NCI-H187 (cell line): Measurements from ENCODE around the gene MOCOS.

Source experiments
- DNase-seq, 2 experiments: peaks; one replicate each; lab custom pipeline; 2025; lab: John Stamatoyannopoulos, UW

The MOCOS gene

GRCh38 chr18:36271153-36271552 lies 83.9 kb downstream of the MOCOS start:
- no peak for DNase-seq

GRCh38 chr18:36273347-36273746 lies 86.0 kb downstream of the MOCOS start:
- DNase-seq, result no peak

DNA sequence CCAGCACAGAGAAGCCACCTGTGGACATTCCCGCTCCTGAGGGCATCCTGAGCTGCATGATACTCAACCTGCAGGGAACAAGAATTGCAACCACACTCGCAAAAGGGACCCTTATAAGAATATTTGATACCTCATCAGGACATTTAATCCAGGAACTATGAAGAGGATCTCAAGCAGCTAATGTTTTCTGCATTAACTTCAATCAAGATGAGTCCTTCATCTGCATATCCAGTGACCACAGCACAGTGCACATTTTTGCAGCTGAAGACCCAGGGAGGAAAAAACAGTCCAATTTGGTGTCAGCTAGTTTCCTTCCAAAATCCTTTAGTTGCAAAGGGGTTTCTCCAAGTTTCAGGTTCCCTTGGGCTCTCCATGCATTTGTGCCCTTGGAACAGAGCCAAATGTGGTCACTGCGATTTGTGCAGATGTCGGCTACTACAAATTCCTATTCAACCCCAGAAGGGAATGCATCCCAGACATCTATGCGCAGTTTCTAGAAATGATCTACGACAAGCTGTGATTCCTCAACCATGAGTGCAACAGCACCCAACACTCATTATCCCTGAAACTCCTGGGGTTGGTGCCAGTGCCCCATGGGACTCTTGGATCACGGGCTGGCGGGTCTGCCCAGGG lies 86.9 kb downstream of the MOCOS start:
- DNase-seq, result no peak

DNA sequence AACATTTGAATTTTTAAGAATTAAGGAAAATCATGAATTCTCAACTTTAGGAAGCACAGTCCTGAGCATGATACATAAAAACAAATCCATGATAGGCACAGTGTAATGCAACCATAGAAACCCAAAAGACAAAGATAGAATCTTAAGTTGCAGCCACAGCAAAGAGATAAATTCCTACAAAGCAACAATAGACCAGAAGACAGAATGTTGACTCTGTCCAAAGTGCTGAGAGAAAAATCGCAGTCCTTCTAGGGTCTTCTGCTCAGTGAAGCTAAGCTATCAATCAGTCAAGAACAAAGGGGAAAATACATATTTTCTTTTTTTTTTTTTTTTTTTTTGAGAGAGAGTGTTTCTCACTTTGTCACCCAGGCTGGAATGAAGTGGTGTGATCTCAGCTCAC lies 88.3 kb downstream of the MOCOS start:
- no peak for DNase-seq

GRCh38 chr18:36279001-36279400 lies 91.7 kb downstream of the MOCOS start:
- DNase-seq, result no peak

GRCh38 chr18:36281936-36282335 lies 94.6 kb downstream of the MOCOS start:
- no peak for DNase-seq

GRCh38 chr18:36283448-36283847 lies 96.2 kb downstream of the MOCOS start:
- no peak for DNase-seq

GRCh38 chr18:36284268-36284667 lies 97.0 kb downstream of the MOCOS start:
- no peak for DNase-seq

DNA sequence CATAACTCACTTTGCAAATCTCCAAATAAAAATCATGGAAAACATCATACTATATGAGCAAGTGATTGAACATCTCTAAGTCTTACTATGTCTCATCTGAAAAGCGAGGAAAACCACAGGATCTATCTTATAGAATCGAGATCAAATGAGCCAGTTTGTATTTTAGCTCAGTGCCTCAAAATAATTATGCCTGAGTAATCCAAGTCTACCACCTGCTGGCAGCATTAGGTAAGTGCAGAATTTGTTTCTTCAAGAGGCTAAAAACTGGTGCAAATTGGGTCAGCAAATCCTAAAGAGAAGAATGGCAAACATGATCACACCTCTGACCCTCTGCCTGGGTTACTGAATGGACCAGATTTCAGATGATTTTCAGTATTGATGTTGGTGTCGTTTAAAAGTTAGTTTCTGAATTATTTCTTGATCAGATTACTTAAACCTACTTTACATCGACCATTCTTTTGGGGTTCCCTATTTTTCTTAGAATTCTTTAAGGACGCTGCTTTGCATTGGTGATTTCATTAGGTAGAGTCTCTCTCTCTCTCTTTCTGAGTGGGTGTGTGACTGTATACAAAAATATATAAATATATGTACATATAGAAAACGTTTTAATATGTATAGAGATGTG lies 97.5 kb downstream of the MOCOS start:
- peak in 1 of 2 experiments; percentile 10 for DNase-seq

DNA sequence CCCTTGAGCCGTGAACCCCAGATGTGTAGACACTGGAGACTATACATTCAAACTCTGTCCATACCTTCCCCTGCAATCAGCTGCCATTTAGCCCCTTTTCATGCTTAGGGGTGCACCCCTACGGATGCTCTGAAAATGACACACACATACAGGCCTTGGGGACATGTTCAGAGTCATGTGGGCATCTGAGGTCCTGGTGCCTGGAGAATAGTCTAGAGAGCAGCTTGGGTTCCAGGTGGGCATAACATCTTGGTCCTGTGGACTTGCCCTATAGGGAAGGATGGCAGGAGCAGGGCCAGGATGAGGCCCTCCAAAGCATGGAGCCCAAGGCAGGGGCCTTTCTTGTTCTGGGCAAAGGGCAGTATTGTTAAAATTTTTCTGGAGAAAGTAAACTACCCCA lies 100.4 kb downstream of the MOCOS start:
- DNase-seq, result no peak

- DNase-seq, result no peak
Observed at GRCh38 chr18:36288689-36289088, 101.4 kb downstream of the MOCOS start.

DNA sequence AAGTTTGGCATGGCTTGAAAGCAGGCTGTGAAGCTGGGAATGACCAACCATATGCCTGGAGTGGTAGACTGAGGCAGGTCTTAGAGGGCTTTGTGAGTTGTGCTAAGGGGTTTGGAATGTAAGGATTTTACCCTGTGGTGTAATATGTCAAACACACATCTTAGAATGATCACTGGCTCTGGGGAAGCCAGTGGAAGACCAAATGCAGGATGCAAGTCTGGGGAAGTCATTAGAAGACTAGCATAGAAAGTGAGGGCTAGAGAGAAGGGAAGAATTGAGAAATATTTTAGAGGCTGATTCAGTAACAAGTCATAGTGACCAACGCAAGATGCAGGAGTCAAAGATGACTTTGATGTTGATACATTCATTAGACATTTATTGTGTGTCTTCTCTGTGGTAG lies 106.7 kb downstream of the MOCOS start:
- no peak for DNase-seq

DNA sequence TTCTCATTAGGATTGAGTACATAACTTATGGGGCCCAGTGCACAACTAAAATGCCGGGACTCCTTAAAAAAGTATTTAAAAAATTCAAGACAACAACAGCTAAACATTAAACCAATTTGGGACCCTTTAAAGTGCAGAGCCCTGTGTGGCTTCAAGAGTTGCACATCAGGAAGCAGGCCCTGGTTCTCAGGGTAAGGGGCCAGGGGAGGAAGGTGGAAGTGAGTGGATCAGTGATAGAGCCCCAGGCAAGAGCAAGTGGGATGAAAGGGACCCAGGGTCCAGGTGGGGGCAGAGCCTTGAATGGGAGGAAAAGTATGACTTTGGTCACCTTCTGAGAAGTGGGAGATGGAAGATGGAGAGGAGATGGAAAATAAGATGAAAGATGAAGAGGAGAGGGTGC lies 107.9 kb downstream of the MOCOS start:
- DNase-seq, result no peak

- DNase-seq, result no peak
Observed at GRCh38 chr18:36295880-36296301, 108.6 kb downstream of the MOCOS start.

- DNase-seq, result no peak
Observed at GRCh38 chr18:36296650-36297416, 109.5 kb downstream of the MOCOS start.

- no peak for DNase-seq
Observed at GRCh38 chr18:36297417-36298125, 110.3 kb downstream of the MOCOS start, which contains the start of gene FHOD3. TSS of gene FHOD3 (plus strand) at chr18:36297713. CDS start at chr18:36297836, 123 bp downstream.

- DNase-seq, result no peak
Observed at GRCh38 chr18:36298126-36298741, 110.9 kb downstream of the MOCOS start.

GRCh38 chr18:36299015-36299414 lies 111.7 kb downstream of the MOCOS start:
- no peak for DNase-seq

DNA sequence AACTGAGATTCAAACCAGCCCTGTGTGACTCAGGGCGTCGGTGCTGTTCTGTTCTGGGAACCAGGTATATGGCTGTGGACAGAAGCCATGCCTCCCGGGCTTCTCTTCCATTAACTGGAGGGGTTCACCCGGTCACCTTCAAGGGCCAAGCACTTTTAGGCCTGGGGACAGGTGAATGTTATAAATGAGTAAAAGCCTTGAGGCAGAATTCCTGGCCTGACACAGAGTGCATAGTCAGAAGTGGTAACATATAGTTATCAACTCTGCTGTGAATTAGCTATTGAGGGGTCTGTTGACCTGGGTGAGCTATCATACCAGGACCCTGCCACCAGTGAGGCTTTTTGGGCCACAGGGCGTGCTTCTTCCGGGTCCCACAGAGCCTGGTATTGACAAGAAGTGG lies 112.9 kb downstream of the MOCOS start:
- no peak for DNase-seq

GRCh38 chr18:36301884-36302283 lies 114.6 kb downstream of the MOCOS start:
- DNase-seq, result no peak

DNA sequence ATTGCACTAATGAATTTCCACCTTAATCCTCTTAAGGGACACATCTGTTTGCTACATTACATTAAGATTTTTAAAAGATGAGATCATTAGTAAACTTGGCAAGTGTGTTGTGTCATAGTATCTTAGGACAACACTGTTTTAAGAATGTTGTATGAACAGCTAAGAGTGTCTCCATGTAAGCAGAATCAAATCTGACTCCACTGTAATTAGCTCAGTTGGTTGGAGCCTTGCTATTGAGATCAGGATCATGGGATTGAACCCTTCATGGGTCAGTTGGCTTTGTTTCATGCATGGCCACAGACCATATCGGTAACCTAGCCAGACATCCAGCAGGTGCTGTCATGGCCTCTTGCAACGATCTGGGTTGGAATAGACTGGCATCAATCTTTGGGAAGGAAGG lies 115.4 kb downstream of the MOCOS start:
- no peak for DNase-seq

GRCh38 chr18:36303211-36303844 lies 116.0 kb downstream of the MOCOS start:
- DNase-seq, result no peak
